EH (cell line): ENCODE measurements around the gene DTX4.

Experiments used
- DNase-seq: peaks from one replicate; pipeline ENCODE4 v3.0.0-alpha.2; 2015; ENCODE audit warnings: low read depth

Gene DTX4

DNA sequence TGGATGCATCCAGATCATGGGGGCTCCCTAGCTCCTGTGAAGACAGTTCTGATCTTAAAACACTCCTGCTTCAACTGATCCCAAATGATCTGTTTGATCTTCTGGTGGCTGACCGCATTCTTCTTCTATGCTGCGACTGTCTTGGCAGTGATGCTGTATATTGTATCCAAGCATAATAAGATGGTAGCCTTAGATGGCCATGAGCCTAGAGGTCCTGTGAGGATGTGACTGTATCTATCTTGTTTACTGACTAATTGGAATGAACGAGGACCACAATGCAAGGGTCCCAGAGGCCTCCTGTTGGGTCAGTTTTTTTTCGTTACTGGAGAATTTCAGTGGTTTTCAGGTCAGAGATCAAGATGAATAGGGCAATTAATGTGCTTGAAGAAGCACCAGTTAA is 47.9 kb downstream of the DTX4 start:
- no peak for DNase-seq

DNA sequence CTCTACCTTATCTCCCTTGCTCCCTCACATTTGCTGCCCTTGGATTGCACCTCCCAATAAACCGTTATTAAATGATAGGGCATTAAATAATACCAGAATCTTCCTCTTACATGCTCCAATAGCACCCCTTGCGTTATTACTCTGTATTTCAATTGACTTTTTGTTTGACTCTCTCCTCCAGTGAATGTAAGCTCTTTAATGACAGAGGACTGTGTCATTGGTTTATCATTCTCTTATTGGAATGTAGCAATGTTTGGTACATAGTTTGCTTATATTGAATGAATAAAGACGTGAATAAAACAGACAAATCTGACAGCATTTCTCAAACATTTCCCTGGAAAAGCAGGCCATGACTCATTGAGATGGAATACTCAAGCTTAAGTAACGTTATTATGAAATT is 49.5 kb downstream of the DTX4 start:
- peak; percentile 40 for DNase-seq

GRCh38 chr11:59222464-59223060 is 50.6 kb downstream of the DTX4 start:
- DNase-seq: no peak

DNA sequence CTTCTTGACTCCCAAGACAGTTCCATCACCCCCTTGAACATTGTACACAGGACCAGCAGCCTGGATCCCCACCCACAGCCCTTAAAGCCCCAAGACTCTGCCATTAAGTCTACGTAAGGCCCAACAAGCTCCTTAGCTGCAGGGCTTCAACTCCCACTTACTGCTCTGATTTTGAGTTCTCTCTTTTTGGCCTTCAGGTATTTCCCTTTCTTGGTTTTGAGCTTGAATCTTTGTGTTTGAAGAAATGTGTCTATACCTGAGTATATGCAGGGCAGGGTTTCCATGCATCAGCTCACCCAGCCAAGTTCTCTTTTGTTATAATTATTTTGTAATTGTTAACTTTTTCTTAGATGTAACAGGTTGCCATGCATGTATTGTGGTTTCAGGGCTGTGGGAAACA is 51.2 kb downstream of the DTX4 start:
- DNase-seq: no peak

GRCh38 chr11:59223611-59224010 is 51.7 kb downstream of the DTX4 start:
- DNase-seq: no peak

DNA sequence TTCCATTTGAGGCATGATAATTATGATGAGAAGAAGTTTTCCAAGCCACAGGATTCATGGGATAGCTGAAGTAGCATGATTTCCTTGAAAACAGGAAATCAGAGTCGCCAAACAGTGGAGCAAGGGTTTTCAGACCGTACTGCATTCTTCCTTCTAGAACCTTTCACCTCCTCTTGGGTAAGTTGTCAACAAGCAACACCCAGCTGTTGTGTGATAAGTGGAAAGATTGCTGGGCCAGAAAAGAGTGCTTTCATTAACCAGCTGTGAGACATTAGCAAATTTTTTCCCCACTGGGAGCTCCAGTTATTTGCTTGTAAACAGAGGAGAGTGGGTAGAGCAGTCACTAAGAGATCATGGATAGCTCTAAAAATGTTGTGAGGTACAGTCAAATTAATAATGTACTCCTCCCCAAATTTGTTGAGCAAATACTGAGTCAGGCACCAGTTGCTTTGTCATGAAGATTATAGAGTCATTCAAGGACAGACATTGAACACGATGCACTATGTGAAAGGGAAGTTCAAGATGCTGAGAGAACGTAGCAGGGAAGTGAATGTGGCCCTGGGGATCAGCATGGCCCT is 52.5 kb downstream of the DTX4 start:
- DNase-seq: no peak

- DNase-seq: no peak
These were observed 53.1 kb downstream of the DTX4 start for GRCh38 chr11:59225017-59225416.

GRCh38 chr11:59226396-59226795 is 54.5 kb downstream of the DTX4 start:
- DNase-seq: no peak

GRCh38 chr11:59240322-59240721 is 68.4 kb downstream of the DTX4 start:
- no peak for DNase-seq

DNA sequence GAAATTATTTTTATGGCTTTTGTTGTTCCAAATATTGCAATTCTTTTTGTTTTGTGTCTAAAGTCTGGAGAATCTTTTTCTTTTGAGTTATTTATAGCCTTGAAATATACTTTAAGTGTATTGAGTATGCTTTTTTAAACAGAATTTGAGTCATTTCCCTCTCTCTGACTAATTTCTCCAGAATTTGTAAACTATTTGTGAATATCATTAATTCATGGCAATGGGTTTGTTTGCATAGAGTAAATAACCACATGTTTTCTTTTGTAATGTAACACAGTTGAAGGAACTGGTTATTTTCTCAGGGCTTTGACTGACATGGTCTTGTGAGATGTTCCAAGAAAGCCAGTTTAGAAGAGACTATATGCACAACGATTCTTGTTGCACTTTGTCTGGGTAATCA is 71.7 kb downstream of the DTX4 start:
- DNase-seq: no peak

DNA sequence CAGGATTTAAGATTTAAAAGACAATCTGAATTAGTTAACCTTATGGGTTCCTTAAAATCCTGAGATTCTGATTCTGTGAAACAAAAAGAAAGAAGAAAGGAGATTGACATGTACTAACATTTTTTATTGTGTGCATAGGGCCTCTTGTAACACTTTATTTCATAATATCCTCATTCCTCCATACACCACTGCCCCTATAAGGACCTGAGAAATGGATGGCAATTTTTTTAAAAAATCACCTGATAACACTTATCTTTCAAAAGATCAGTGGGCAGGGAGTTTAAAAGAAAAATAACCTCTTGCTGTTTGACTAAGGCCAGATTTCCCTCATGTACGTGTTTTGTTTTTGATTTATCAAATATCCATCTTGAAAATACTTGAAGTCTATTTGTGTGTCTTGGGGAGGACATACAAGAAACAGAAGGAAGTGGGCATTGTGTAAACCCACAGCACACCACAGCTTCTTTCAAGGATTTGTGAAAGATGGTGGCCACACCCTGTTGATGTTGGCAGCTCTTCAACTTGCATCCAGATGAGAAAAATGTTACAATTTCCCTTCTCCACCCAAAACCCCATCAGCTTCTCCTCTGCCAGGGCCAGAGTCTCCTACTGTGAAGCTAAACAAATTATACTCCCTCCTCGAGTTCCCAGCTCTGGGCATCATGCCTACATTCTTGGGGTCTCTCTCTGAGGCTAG is 75.7 kb downstream of the DTX4 start:
- DNase-seq: peak; percentile 26

DNA sequence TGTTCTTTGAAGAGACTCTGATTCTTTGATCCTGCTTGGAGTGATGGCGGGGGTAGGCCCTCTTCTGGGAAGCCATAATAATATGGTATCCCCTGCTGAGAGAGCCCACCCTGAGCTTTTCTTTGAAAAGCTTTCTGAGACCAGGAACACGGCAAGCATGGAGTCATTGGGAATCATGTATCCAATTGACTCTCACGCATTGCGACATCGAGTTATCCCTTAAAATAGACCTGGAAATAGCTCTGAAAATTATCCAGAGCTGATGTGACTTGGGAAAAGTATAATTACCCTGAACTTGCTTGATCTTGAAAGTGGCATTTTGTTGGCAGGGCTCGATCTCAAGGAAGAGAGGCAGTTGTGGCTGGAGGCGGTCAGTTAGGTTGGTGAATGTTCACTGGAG is 77.6 kb downstream of the DTX4 start:
- DNase-seq: no peak

DNA sequence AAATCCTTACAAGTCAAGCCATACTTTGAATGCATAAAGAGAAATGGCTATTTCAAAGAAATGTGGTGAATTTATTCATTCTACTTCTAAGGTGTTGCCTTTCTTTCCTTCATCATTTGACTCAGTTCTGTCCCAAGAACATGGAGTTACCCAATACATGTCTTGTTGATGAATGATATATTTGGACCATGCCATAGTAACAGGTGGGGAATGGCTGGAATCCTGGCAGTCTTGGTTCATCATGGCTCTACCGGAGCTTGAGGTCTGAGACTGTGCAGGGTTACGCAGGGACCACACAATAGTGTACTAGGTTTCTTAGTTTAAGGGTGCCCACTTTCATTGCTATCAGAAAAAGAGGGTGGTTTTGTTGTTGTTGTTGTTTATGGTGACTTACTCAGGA is 81.1 kb downstream of the DTX4 start:
- DNase-seq: no peak

DNA sequence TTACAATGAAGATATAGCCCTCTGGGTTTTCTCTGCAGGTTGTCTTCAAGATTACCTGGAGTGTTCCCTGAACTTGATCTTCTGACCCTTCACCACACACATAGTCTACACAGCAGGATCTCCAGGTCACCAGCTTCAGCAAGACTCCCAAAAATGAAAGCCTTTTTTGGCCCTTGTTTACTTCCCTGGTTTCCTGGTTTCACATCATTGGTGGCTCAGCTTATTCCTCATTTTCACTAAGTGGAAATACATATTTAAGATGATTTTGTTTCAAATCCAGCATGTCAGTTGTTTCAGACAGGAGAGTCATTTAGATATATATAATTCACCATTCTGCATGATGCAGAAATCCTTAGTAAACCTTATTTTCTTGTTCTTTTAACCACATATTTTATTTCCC is 82.4 kb downstream of the DTX4 start:
- no peak for DNase-seq

GRCh38 chr11:59255281-59255680 is 83.3 kb downstream of the DTX4 start:
- DNase-seq: no peak
